Measurements from ENCODE around the gene ANKRD7. TPM values are rescaled to one million over a fixed set of nuclear protein-coding genes. Genes with fewer than 3 reads are reported as not detected.

Gene ANKRD7
- total RNA-seq, 1 experiment from 2014 or later = 1.7 TPM

GRCh38 chr7:118285358-118285757 lies 60.9 kb downstream of the ANKRD7 start:
- CTCF ChIA-PET = no interaction called here
- POLR2A ChIA-PET = no interaction called here
- TF ChIP-seq TEAD1 (CRISPR knock-in tag; IDR thresholded peaks at IDR 0.05) (no peak), ZNF317 (CRISPR knock-in tag; IDR thresholded peaks at IDR 0.05; ENCODE audit: borderline replicate concordance, low read depth) (no peak), NFATC4 (CRISPR knock-in tag; IDR thresholded peaks at IDR 0.05) (no peak), ZNF263 (CRISPR knock-in tag; IDR thresholded peaks at IDR 0.05; ENCODE audit: low read depth) (no peak), MXD4 (CRISPR knock-in tag; IDR thresholded peaks at IDR 0.05; ENCODE audit: borderline replicate concordance) (no peak), MAX (CRISPR knock-in tag; IDR thresholded peaks at IDR 0.05) (no peak), ESRRA (CRISPR knock-in tag; IDR thresholded peaks at IDR 0.05; ENCODE audit: borderline replicate concordance) (no peak), CREM (CRISPR knock-in tag; IDR thresholded peaks at IDR 0.05) (no peak), RELA (CRISPR knock-in tag; IDR thresholded peaks at IDR 0.05; ENCODE audit: borderline replicate concordance) (no peak), KAT7 (CRISPR knock-in tag; IDR thresholded peaks at IDR 0.05; ENCODE audit: borderline replicate concordance) (no peak), E2F4 (CRISPR knock-in tag; IDR thresholded peaks at IDR 0.05; ENCODE audit: borderline replicate concordance, low read depth) (no peak)
- TF ChIP-seq, protein P1, sequence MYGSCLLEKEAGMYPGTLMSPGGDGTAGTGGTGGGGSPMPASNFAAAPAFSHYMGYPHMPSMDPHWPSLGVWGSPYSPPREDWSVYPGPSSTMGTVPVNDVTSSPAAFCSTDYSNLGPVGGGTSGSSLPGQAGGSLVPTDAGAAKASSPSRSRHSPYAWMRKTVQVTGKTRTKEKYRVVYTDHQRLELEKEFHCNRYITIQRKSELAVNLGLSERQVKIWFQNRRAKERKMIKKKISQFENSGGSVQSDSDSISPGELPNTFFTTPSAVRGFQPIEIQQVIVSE (CRISPR knock-in tag; IDR thresholded peaks at IDR 0.05; ENCODE audit: borderline replicate concordance) = no peak
- Mint-ChIP-seq H3K4me1 (peaks cover 4% of the 10 kb centered on the region; the same call in 1 of the 2 replicates), H3K27ac (no peak overlapping the region), H3K27me3 (ENCODE audit: low read depth) (no peaks in the 10 kb centered on the region), H3K9me3 (peaks cover 12% of the 10 kb centered on the region), H3K36me3 (peaks cover 4% of the 10 kb centered on the region), H3K4me3 (no peak overlapping the region)
- no peak for ATAC-seq
- DNase-seq (ENCODE audit: low spot score) = no peak

- H3K27me3 Mint-ChIP-seq (ENCODE audit: low read depth) = no peaks in the 10 kb centered on the region
- POLR2A ChIA-PET = no interaction called here
- no peak overlapping the region for H3K27ac Mint-ChIP-seq
- H3K9me3 Mint-ChIP-seq = peaks cover 19% of the 10 kb centered on the region
- peaks cover 4% of the 10 kb centered on the region; the same call in 1 of the 2 replicates for H3K4me1 Mint-ChIP-seq
- DNase-seq (ENCODE audit: low spot score) (no peak), ATAC-seq (no peak)
- no peak overlapping the region for H3K4me3 Mint-ChIP-seq
- CTCF ChIA-PET = no interaction called here
- peaks cover 11% of the 10 kb centered on the region for H3K36me3 Mint-ChIP-seq
- no peak for TF ChIP-seq FOXP4 (CRISPR knock-in tag; IDR thresholded peaks at IDR 0.05)
- TF ChIP-seq, protein P1 (CRISPR knock-in tag; IDR thresholded peaks at IDR 0.05; ENCODE audit: borderline replicate concordance) = no peak
- TF ChIP-seq ZNF281 (CRISPR knock-in tag; IDR thresholded peaks at IDR 0.05) = no peak
- TF ChIP-seq MYBL2 (CRISPR knock-in tag; IDR thresholded peaks at IDR 0.05) = no peak
- TF ChIP-seq CREB1 (CRISPR knock-in tag; IDR thresholded peaks at IDR 0.05) = no peak
- no peak for TF ChIP-seq E2F1 (CRISPR knock-in tag; IDR thresholded peaks at IDR 0.05)
- no peak for TF ChIP-seq NFYB (CRISPR knock-in tag; conservative IDR thresholded peaks at IDR 0.05; ENCODE audit: low read depth)
- TF ChIP-seq CTCF (IDR thresholded peaks at IDR 0.05) = no peak
- TF ChIP-seq ZSCAN18 (CRISPR knock-in tag; IDR thresholded peaks at IDR 0.05) = no peak
Observed at GRCh38 chr7:118286131-118286530, 61.6 kb downstream of the ANKRD7 start.

Measured in WTC11 (cell line).